Stimulated activated CD4-positive, alpha-beta T cell treated with anti-CD3 and anti-CD28 coated beads, Interleukin-15, amount 100 ng/mL, for 1 hour (primary cell): Measurements from ENCODE around the gene TSKU.
"Not testable (repeated sequence)": the region's sequence is repeated elsewhere in the genome, so short reads cannot be mapped to it uniquely, and the experiment has no call there.

Experiments used
- DNase-seq, 2 donors: peaks; one replicate each; pipeline ENCODE4 v3.0.0-alpha.2; 2020; ENCODE audit warnings: low read depth in 1 of 2, low spot score in 1 of 2

Gene TSKU, protein sequence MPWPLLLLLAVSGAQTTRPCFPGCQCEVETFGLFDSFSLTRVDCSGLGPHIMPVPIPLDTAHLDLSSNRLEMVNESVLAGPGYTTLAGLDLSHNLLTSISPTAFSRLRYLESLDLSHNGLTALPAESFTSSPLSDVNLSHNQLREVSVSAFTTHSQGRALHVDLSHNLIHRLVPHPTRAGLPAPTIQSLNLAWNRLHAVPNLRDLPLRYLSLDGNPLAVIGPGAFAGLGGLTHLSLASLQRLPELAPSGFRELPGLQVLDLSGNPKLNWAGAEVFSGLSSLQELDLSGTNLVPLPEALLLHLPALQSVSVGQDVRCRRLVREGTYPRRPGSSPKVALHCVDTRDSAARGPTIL

DNA sequence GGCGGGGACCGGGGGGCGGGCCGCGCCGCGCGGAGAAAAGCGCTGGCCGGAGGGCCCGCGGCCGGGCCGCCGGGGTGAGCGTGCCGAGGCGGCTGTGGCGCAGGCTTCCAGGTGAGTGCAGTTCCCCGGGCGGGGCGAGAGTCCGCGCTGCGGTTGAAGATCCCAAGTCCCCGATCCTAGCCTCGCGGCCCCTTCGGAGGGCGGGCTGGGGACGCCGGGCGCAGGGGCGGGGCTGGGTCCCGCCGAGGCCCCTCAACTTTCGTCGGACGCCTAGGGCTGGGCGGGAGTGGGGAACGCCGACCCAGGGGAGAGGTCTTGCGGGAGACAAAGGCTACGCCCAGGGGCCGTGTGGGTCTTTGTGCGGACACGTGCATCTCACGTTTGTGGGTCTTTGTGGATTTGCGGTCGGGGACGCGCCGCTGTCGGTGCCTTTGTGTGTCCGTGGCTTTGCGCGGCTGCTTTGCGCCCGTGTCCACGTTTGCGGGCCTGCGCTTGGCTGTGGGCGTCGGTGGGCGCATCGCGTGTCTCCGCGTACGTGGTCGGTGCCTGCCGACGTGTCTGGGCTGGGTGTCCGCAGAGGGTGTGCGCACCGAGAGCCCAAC, at the start of gene TSKU:
TSKU (plus strand) TSS at position 63 of the 602 bp plus-strand sequence. CDS start 12,261 bp downstream, outside the sequence.
- DNase-seq = no peak

DNA sequence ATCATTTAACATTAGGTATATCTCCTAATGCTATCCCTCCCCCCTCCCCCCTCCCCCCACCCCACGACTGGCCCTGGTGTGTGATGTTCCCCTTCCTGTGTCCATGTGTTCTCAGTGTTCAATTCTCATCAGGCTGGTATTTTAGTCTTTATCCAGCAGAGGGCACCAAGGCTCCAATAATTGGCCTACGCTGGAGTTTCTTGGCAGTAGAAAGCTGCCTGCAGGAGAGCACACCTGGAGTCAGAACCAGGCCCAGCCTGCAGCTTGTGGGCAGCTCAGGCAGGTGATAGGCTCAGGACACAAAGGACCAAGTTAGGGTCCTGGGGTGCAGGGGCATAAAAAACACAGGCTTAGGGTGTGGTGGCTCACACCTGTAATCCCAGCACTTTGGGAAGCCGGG, 49.2 kb upstream of the TSKU start:
- not testable (repeated sequence) for DNase-seq

DNA sequence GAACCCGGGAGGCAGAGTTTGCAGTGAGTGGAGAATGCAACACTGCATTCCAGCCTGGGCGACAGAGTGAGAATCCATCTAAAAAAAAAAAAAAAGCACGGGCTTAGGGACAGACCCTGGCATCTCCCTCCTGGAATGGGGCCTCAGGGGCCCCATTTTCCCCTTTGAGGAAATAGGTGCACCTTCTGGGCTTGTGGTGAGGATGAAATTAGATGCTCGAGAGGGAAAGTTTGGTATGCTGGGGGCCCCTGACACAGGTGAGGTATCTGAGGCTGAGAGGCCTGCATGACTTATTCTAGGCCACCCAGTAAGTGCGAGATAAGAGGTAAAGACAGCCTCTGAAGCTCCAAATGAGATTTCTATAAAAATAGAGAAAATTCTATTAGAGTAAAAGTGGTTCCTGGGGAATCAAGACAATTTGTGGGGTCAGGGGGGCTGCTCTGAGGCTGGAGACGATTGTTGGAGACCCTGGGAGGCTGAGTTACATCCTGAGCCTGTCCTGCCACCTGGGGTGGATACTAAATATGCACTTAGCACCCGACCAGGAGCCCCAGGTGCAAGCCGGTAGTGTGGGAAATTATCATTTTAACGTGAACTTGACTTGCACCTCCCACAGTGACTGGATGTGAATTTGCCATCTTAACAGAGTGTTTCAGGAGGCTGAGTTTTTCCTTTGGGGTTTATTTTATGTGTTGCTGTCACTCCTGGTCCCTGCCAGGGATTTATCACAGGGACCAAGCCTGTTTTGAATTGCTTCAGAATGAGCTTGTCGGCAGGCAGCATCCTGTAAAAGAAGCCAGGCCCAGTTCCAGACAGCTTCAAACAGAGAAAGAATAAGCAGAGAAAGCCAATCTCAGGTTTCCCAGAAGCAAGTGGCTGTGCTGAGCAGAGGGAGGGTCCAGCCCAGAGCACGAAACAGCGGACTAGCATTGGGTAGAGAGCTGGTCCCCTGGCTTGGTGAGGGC, 48.4 kb upstream of the TSKU start:
- DNase-seq = no peak

DNA sequence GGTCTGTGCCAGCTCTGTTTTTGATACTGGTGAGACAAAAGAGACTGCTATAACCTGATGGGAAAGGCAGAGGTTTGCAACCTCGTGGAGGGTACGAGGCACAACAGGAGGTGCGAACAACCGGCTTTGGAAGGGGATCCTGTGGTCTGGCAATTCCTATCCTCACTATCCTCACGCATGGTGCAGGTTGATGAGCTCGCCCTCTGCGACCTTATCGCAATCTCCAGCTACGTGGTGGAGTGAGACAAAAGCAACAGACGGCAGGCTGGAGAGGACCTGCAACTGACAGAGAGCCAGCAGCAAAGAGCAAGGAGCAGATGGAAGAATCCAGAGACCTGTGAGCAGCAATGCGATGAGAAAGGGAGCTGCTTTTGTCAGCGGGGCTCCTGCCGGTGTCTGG, 47.3 kb upstream of the TSKU start:
- DNase-seq = no peak

DNA sequence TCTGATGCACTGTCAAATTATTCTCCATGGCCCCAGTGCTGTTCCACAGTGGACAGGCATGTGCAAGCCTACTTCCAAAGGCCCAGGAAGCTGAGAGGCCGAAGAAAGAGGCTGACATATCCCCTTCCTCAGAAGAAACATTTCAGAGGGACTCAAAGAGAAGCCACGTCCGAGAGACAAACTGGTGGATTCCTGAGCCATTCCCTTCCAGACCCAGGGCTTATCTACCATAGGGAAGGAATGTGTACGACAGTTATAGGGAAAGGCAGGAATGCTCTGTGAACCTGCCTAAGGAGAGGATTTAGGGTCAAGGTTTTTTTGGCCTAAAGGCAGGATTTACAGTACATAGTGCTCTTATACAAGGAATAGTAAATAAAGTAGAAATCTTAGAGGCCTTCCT, 46.9 kb upstream of the TSKU start:
- DNase-seq = no peak

DNA sequence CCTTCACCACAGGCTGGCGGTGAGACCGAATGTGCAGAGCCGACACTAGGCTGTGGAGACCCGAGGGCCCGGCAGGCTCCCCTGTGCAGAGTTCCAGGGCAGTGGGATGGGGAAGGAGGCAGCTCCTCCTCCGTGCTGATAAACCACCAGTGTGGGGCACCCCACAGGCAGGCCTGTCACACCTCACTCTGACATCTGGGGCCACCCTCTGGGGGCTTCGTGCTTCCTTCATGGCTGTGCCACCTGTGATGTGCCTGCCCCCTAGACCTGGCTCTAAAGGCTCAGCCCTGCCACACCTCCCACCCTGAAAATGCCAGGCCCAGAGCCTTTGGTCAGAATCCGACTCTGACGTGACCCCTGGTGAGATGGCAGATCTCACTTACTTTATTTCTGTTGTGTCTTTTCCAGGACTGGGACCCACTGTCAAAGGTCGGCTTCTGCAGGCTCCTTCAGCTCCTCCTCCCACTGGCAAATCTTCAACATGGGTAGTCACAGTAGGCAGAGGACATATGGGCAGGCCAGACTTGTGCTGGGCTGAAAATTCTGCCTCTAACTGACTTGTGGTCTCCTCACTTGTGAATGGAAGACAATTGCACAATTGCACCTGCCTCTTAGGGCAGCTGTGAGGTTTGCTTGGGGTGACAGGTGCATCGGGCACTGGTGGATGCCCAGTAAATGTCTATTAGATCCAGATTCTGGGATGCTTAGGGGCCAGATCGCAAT, 46.2 kb upstream of the TSKU start:
- DNase-seq = no peak

DNA sequence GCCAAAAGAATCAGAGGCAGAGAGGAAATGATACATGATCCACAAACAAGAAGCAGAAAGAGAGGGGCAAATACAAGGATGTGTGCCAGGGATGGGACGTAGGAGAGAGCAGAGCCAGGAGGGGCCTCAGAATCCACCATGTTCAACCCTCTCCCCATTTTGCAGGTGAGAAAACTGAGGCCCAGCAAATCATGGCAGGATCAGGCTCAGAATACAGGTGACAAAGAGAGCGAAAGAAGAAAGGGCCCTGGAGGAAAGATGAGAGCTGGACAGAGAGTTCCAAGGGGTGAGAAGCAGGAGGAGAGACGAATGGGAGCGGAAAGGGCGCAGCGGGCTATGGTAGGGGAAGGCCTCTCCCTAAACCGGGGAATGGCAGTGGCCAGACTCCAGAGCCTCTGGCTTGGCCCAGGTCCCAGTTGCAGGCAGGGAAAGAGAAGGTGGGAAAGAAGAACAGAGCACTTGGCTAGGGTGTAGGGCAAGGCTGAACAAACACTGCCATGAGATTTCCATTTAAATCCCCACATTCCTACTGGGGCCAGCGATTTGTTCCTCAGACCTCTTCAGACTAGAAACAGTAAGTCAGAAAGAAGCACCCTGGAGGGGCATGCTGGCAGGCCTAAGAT, 44.4 kb upstream of the TSKU start:
- DNase-seq = no peak

DNA sequence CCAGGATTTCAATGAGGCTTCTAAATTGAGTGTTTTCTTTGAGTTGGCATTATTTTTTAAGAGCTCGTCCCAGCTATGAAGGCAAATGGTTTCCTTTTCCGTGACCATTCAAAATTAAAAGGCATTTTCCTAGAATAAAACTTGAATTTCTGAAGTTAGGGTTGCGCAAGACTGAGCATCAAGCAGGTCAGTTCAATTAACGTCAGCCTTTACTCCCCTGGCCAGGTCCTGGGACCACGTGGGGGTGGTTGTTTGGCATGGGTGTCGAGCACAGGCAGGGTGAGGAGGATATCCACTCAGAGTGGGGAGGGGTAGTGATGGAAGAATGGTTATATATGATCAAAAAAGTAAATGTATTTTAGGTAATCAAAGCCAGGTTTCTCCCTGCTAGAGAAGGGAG, 43.4 kb upstream of the TSKU start:
- DNase-seq = no peak

DNA sequence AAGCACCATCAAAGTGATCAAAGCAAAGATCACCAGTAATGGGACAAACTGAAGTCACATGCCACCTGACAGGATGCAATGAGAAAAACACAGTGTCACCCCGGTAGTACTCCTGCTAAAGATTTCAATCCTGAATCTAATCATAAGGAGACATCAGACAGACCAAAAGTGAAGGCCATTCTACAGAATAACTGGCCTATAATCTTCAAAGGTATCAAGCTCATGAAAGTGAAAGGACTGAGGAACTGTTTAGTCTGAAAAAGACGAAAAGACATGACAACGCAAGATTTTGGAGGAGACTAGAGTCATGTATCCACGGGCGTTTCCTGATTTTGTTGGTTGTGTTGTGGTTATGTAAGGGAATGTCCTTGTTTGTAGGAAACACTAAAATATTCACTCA, 42.4 kb upstream of the TSKU start:
- DNase-seq = no peak

DNA sequence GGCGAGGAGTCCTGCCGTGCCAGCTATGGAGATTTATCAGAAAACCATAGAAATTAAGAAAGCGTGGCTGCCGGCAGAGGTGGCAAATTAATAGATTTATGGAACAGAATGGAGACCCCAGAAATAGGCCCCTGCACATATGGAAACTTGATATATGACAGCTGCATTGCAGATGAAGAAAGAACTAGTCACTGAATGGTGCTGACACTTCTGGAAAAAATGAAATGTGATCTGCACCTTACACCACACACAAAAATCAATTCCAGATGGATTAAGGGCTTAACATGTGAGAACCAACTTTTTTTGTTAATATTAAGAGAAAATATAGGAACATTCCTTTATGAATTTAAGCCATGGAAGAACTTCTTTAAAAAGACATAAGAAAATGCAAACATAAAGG, 40.3 kb upstream of the TSKU start:
- DNase-seq = no peak

DNA sequence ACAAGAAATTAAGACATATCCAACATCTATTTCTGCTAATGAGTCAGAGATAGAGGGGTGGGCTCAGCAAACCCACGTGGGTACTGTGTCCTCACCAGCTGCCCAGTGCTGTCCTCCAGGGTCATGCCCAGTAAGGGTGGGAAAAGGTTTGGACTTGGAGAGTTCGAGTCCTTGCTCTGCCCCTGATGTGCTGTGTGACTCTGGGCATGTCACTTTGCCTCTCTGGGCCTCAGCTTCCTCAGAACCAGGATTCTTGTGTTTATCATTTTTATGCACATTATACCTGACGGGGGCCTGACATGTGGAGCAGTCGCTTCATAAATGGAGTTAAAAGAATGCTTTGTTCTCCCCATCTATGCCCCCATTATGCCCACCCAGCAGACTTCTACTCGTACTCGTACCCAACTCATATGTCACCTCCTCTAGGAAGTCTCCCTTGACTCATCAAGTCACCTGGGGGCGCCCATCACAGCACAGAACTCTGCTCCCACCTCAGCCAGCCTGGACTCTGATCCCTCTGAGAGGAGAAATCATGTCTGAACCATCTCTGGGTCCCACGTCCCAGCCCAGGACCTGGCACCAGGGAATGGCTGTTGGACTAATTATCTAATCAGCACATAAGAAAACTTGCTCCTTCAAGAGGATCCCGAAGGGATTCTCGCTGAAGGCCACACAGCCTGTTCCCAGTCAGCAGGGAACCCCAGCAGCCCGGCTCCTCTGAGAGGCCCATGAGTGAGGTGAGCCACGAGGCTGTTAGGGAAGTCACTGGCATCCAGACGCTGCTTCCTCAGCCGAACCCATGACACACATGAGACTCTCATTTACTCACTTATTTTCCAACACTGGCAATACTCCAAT, 38.7 kb upstream of the TSKU start:
- DNase-seq = no peak

DNA sequence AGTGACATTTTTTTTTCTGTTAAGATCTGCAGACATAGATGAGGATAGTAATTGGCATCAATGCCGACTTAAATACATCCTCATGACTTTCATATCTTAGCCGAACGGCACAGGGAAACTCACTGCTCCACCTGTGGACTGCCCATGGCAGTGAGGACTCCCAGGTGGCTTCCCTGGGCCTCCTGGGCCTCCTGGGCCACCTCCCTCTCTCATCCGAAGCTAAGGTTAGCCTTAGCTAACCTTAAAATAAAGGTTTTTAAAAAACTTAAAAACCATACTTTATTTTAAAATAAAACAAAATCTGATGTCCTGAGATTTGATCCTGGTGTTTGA, 38.1 kb upstream of the TSKU start:
- no peak for DNase-seq

DNA sequence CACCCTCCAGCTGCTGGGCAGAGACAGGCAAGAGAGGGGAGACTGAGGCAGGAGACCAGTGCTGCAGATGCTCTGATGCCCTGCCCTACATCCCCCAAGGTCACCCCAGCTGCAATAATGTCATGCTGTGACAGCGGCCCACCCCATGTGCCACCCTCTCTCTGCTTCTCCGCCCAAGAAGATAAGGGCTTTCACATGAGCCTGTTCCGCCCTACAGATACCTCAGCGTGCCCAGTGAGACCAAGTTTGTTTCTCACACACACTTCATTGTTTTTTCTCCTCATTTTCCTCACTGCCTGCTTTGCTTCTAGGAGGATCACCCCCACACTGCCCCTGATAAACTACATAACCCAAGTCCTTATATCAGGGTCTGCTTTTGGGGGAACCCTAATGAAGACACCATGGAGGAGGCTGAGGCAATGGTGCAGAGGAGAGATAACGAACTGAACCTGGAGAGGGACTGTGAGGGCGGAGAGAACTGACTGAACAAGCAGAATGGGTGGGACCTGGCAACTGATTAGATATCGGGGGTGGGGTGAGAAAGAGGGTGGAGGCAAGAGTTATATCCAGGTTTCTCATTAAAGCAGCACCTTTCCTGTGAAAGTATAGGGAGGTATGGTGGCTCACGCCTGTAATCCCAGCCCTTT, 37.5 kb upstream of the TSKU start:
- DNase-seq = no peak

DNA sequence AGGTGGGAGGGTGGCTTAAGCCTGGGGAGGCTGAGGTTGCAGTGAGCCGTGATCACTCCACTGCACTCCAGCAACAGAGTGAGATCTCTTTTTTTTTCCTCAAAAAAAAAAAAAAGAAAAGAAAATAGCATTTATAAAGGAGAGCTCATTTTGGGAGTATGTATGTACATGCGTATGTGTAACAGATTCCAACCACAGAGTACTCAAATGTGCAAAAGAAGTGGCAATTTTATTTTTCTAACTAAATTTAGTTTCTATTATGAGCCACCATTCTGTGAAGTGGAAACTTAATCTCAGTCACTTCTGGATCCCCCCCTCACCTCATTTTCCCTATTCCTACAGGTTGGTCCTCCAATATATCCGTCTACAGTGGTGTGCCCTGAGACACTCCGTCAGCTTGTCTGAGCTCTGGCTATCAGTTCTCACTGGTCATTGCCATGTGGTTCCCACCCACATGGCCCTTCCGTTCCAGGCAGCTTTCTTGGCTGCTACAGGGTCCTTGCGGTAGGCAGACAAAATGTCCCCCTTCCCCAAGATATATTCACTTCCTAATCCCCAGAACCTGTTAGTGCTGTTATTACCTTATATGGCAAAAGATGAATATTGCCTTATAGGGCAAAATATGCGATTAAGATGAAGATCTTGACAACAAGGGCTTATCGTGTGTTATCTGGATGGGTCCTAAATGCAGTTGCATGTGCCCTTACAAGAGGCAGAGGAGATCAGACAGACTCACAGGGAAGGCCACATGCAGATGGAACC, 35.8 kb upstream of the TSKU start:
- no peak for DNase-seq

DNA sequence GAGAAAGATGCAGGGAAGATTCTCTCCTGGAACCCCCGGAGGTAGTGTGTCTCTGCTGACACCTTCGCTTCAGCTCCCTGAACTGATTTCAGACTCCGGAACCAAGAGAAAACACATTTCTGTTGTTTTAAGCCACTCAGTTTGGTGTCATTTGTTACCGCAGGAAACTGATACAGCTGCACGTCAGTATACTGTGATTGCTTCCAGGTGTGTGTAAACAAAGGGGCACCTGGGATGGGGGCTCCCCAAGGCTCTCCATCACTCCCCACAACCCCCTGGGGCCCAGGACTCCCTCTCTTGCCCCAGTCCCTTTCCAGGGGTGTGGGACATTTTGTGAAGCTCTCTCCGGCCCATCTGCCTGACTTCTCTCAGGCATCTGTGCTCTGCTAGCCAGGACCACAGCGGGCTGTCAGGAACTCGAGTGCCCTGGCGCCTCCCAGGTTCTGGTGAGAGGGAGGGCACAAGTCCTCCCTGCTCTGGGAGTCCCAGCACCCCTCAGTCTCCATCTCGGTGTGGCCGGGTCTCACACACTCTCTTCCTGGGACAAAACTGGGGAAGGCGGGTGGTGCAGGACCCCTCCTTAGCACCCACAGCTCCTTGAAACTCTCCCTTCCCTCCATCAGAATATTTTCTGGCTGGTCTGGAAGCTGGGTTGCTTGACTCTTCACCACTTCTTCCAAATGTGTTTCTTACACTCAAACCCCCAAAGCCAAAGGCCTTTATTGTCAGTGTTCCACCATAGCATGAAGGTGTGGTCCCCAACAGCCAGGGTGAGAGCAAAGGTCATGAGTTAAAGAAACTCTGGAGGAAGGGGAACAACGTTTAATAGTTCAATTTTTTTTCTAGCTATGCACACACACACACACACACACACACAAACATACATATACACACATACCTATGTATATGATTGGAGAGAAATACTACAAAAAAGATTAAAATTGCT, 35.0 kb upstream of the TSKU start:
- no peak for DNase-seq

DNA sequence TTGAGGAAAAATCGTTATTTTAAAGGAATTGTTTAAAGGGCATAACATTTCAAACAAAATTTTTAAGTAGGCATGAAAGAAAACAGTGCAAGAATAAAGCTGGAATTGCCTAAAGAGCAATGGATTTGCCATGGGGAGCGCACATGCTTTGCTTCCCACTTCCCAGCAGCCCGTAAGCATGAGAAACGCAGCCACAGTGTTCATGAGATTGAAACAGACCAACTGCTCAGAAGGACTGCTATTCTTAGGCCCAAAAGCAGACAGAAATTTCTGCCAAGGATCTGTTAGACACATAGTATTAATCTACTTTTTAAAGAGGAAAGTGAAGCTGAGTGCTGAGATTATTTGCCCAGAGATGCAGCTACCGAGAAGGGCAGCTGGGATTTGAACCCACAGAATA, 34.2 kb upstream of the TSKU start:
- no peak for DNase-seq

DNA sequence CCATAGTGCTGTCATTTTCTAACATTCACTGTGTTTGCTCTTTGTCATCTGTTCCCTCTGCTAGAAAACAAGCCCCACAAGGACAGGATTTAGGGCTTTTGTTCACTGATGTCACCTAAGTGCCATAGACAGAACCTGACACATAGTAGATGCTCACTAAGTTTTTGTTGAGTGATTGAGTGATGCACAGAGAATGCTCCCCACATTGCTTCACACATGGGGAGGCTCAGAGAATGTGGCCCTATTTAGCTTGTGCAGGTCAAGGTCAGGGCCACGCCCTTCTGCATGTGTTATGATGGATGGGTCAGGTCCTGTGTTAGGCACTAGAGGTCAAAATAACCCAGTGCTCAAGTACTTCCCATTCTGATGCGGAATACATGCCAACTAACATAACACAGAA, 33.1 kb upstream of the TSKU start:
- no peak for DNase-seq

DNA sequence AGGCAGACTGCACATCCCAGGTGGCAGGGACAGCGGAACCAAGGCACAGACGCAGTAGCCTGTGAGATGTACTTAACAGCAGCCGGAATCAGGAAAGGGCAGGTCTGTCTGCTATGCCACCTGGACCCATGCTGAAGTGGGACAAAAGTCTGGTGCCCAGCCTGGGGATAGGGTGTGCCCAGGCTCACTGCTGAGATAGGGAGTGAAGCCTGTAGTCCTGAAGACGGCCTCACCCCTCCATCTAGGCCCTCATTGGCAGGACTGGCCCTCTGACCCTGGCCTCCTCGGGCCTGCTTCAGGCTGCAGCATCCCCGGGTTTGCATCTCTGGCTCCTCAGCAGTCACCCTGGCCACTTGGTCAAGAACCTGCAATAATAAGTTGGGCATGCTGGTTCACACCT, 32.4 kb upstream of the TSKU start:
- DNase-seq = no peak
